Measurements from ENCODE around the gene CD84. TPM values are rescaled to one million over a fixed set of nuclear protein-coding genes. Genes with fewer than 3 reads are reported as not detected.
"Not testable (repeated sequence)": the region's sequence is repeated elsewhere in the genome, so short reads cannot be mapped to it uniquely, and the experiment has no call there.

Gene CD84
- total and polyA plus RNA-seq, 2 donors, result 5.9 to 10.1 TPM

DNA sequence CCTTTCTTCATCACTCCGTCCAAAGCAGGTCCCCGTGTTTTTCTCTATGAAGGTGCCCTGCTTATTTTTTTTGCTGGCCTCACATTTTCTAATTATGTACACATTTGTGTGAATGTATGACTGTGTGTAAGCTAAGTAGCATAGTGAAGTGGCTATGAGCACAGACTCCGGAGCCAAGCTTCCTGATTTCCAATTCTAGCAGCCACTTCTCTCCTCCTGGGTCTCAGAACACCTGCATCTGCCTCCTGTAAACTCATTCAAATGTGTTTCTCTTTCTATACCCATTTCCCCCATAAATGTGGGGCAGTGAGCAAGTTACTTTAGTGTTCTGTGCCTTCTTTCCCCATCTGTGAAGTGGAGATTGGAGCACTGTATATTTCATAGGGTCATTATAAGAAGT is 58.3 kb downstream of the CD84 start:
- Histone ChIP-seq H3K36me3 (ENCODE audit: control insufficient read depth in 2 of 2, insufficient read depth in 2 of 2, low read length in 1 of 2) (no peaks in the 10 kb centered on the region), H3K27ac (ENCODE audit: low read depth in 1 of 2, low read length in 1 of 2) (peak overlapping the region; percentile 75 to 87), H3K27me3 (ENCODE audit: control insufficient read depth in 2 of 2, insufficient read depth in 1 of 2, low read length in 1 of 2) (no peaks in the 10 kb centered on the region), H3K9me3 (ENCODE audit: control insufficient read depth in 2 of 2, insufficient read depth in 1 of 2, low read length in 1 of 2) (peaks cover 0 to 1% of the 10 kb centered on the region in 2 donors), H3K4me3 (ENCODE audit: low read length in 2 of 2) (peak overlapping the region; percentile 37 to 61), H3K4me1 (ENCODE audit: control insufficient read depth in 2 of 2, insufficient read depth in 2 of 2, low read length in 2 of 2) (peaks cover 26 to 33% of the 10 kb centered on the region in 2 donors)
- DNase-seq (ENCODE audit: low read depth in 6 of 9, low spot score in 9 of 9), result peak in 3 of 9 donors; percentile 33 to 66 (median 38)
- 25% methylated on average over 3 of the region's 3 CpGs for WGBS

GRCh38 chr1:160520582-160520981 is 58.7 kb downstream of the CD84 start:
- 41% methylated on average over 2 of the region's 2 CpGs for WGBS
- H3K4me3 ChIP-seq (ENCODE audit: low read length in 2 of 2), result peak overlapping the region; percentile 37 to 61
- DNase-seq (ENCODE audit: low read depth in 6 of 9, low spot score in 9 of 9), result no peak
- H3K27me3 ChIP-seq (ENCODE audit: control insufficient read depth in 2 of 2, insufficient read depth in 1 of 2, low read length in 1 of 2), result no peaks in the 10 kb centered on the region
- no peaks in the 10 kb centered on the region for H3K9me3 ChIP-seq (ENCODE audit: control insufficient read depth in 2 of 2, insufficient read depth in 1 of 2, low read length in 1 of 2)
- H3K36me3 ChIP-seq (ENCODE audit: control insufficient read depth in 2 of 2, insufficient read depth in 2 of 2, low read length in 1 of 2), result no peaks in the 10 kb centered on the region
- peak overlapping the region; percentile 75 to 87 for H3K27ac ChIP-seq (ENCODE audit: low read depth in 1 of 2, low read length in 1 of 2)
- peaks cover 27 to 33% of the 10 kb centered on the region in 2 donors for H3K4me1 ChIP-seq (ENCODE audit: control insufficient read depth in 2 of 2, insufficient read depth in 2 of 2, low read length in 2 of 2)

- peak in 3 of 9 donors; percentile 38 to 74 (median 43) for DNase-seq (ENCODE audit: low read depth in 6 of 9, low spot score in 9 of 9)
- no peaks in the 10 kb centered on the region for H3K27me3 ChIP-seq (ENCODE audit: control insufficient read depth in 2 of 2, insufficient read depth in 1 of 2, low read length in 1 of 2)
- peaks cover 27 to 33% of the 10 kb centered on the region in 2 donors for H3K4me1 ChIP-seq (ENCODE audit: control insufficient read depth in 2 of 2, insufficient read depth in 2 of 2, low read length in 2 of 2)
- H3K36me3 ChIP-seq (ENCODE audit: control insufficient read depth in 2 of 2, insufficient read depth in 2 of 2, low read length in 1 of 2), result no peaks in the 10 kb centered on the region
- peak overlapping the region; percentile 53 to 75 for H3K27ac ChIP-seq (ENCODE audit: low read depth in 1 of 2, low read length in 1 of 2)
- H3K4me3 ChIP-seq (ENCODE audit: low read length in 2 of 2), result peak overlapping the region; percentile 4 to 61
- 14% methylated on average over 5 of the region's 5 CpGs for WGBS
- H3K9me3 ChIP-seq (ENCODE audit: control insufficient read depth in 2 of 2, insufficient read depth in 1 of 2, low read length in 1 of 2), result no peaks in the 10 kb centered on the region
Measured at GRCh38 chr1:160519642-160520435, 59.5 kb downstream of the CD84 start.

DNA sequence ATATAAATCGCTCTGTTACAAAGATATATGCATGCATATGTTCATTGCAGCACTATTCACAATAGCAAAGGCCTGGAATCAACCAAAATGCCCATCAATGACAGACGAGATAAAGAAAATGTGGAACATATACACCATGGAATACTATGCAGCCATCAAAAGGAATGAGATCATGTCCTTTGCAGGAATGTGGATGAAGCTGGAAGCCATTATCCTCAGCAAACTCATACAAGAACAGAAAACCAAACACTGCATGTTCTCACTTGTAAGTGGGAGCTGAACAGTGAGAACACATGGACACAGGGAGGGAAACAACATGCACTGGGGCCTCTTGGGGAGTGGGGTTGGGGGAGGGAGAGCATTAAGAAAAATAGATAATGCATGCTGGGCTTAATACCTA is 61.8 kb downstream of the CD84 start:
- H3K9me3 ChIP-seq (ENCODE audit: control insufficient read depth in 2 of 2, insufficient read depth in 1 of 2, low read length in 1 of 2); H3K27ac ChIP-seq (ENCODE audit: low read depth in 1 of 2, low read length in 1 of 2); H3K36me3 ChIP-seq (ENCODE audit: control insufficient read depth in 2 of 2, insufficient read depth in 2 of 2, low read length in 1 of 2); H3K4me3 ChIP-seq (ENCODE audit: low read length in 2 of 2); DNase-seq (ENCODE audit: low read depth in 6 of 9, low spot score in 9 of 9); H3K27me3 ChIP-seq (ENCODE audit: control insufficient read depth in 2 of 2, insufficient read depth in 1 of 2, low read length in 1 of 2): not testable (repeated sequence)
- H3K4me1 ChIP-seq (ENCODE audit: control insufficient read depth in 2 of 2, insufficient read depth in 2 of 2, low read length in 2 of 2), result peaks cover 22 to 26% of the 10 kb centered on the region in 2 donors
- 71% methylated on average over 2 of the region's 2 CpGs for WGBS

DNA sequence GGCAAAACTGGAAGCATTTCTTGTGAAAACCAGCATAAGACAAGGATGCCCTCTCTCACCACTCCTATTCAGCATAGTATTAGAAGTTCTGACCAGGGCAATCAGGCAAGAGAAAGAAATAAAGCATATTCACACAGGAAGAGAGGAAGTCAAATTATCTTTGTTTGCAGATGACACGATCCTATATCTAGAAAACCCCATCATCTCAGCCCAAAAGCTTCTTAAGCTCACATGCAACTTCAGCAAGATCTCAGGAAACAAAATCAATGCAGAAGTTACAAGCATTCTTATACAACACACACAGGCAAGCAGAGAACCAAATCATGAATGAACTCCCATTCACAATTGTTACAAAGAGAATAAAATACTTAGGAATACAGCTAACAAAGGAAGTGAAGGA is 63.4 kb downstream of the CD84 start:
- H3K27me3 ChIP-seq (ENCODE audit: control insufficient read depth in 2 of 2, insufficient read depth in 1 of 2, low read length in 1 of 2); H3K27ac ChIP-seq (ENCODE audit: low read depth in 1 of 2, low read length in 1 of 2); H3K36me3 ChIP-seq (ENCODE audit: control insufficient read depth in 2 of 2, insufficient read depth in 2 of 2, low read length in 1 of 2); DNase-seq (ENCODE audit: low read depth in 6 of 9, low spot score in 9 of 9); H3K4me3 ChIP-seq (ENCODE audit: low read length in 2 of 2); H3K9me3 ChIP-seq (ENCODE audit: control insufficient read depth in 2 of 2, insufficient read depth in 1 of 2, low read length in 1 of 2): not testable (repeated sequence)
- peaks cover 12 to 14% of the 10 kb centered on the region in 2 donors for H3K4me1 ChIP-seq (ENCODE audit: control insufficient read depth in 2 of 2, insufficient read depth in 2 of 2, low read length in 2 of 2)
- WGBS, result 67% methylated on average over 1 of the region's 1 CpG

DNA sequence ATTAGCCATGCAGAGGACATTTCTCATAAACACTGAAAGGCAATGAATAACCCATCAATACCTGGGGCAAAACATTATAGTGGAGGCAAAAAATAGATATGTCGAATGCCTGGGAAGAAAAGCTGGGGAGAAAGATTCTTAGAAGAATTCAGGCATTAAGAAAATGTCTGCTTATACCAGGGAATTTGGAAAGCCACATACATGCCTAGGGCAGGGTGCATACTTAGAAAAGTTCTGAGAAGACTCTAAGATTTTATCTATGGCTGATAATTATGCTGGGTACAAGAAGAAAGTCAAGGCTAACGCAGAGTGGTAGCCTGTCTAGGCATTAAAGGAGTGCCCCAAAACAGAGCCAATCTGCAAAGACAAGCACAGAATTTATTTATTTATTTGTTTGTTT is 74.6 kb downstream of the CD84 start:
- Histone ChIP-seq H3K9me3 (ENCODE audit: control insufficient read depth in 2 of 2, insufficient read depth in 1 of 2, low read length in 1 of 2) (peaks cover 0 to 4% of the 10 kb centered on the region in 2 donors), H3K4me3 (ENCODE audit: low read length in 2 of 2) (no peak overlapping the region), H3K4me1 (ENCODE audit: control insufficient read depth in 2 of 2, insufficient read depth in 2 of 2, low read length in 2 of 2) (peaks cover 5 to 8% of the 10 kb centered on the region in 2 donors), H3K36me3 (ENCODE audit: control insufficient read depth in 2 of 2, insufficient read depth in 2 of 2, low read length in 1 of 2) (no peaks in the 10 kb centered on the region), H3K27ac (ENCODE audit: low read depth in 1 of 2, low read length in 1 of 2) (no peak overlapping the region), H3K27me3 (ENCODE audit: control insufficient read depth in 2 of 2, insufficient read depth in 1 of 2, low read length in 1 of 2) (no peaks in the 10 kb centered on the region)
- 94% methylated on average over 2 of the region's 2 CpGs for WGBS
- no peak for DNase-seq (ENCODE audit: low read depth in 6 of 9, low spot score in 9 of 9)

DNA sequence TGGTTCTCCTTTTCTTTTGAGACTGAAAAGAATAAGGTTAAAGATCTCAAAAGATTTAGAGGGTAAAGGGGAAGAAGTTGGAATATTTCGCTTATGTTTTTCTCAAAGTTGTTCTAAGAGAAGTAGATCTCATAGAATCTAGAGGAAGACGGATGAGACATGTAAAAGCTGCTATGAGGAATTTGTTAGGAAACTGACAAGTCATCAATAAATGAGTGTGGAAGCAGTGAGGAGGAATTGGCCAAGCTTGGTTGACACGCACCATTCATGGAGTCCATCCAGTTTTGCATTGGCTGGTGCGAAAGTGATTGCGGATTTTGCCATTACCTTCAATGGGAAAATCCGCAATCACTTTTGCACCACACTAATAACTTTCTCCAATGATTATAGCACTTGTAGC is 76.2 kb downstream of the CD84 start:
- Histone ChIP-seq H3K27ac (ENCODE audit: low read depth in 1 of 2, low read length in 1 of 2) (no peak overlapping the region), H3K9me3 (ENCODE audit: control insufficient read depth in 2 of 2, insufficient read depth in 1 of 2, low read length in 1 of 2) (peaks cover 0 to 4% of the 10 kb centered on the region in 2 donors), H3K4me3 (ENCODE audit: low read length in 2 of 2) (no peak overlapping the region), H3K4me1 (ENCODE audit: control insufficient read depth in 2 of 2, insufficient read depth in 2 of 2, low read length in 2 of 2) (peaks cover 5 to 8% of the 10 kb centered on the region in 2 donors), H3K27me3 (ENCODE audit: control insufficient read depth in 2 of 2, insufficient read depth in 1 of 2, low read length in 1 of 2) (no peaks in the 10 kb centered on the region), H3K36me3 (ENCODE audit: control insufficient read depth in 2 of 2, insufficient read depth in 2 of 2, low read length in 1 of 2) (no peaks in the 10 kb centered on the region)
- no peak for DNase-seq (ENCODE audit: low read depth in 6 of 9, low spot score in 9 of 9)
- 96% methylated on average over 6 of the region's 6 CpGs for WGBS

DNA sequence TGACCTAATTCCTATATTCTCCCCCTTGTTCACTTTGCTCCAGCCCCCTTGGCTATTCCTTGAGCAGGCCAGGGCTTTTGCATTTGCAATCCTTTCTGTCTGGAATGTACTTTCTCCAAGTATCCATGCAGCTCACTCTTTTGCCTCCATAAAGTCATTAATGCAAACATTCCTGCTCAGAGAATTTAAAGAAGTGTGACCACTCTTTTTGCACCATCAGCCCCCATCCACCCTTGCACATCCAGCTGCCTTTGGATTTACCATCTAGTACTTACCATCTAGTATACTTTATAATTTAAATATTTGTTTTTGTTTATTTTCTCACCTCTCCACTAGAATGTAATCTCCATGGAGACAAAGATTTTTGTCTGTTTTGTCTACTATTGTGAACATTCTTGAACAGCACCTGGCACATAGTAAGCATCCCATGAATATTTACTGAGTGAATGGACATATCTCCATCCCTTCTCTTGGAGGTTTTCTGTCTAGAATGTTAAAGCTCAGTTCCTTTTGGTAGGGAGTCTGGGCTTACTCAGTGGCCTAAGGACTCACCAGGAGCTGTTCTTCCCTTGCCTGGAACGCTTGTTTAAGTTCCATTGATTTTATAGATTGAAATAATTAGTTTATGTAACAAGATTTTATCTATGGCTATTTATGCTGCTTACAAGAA is 78.8 kb downstream of the CD84 start:
- Histone ChIP-seq H3K27me3 (ENCODE audit: control insufficient read depth in 2 of 2, insufficient read depth in 1 of 2, low read length in 1 of 2) (no peaks in the 10 kb centered on the region), H3K27ac (ENCODE audit: low read depth in 1 of 2, low read length in 1 of 2) (no peak overlapping the region), H3K4me3 (ENCODE audit: low read length in 2 of 2) (no peak overlapping the region), H3K36me3 (ENCODE audit: control insufficient read depth in 2 of 2, insufficient read depth in 2 of 2, low read length in 1 of 2) (peaks cover 0 to 2% of the 10 kb centered on the region in 2 donors), H3K9me3 (ENCODE audit: control insufficient read depth in 2 of 2, insufficient read depth in 1 of 2, low read length in 1 of 2) (peaks cover 0 to 3% of the 10 kb centered on the region in 2 donors), H3K4me1 (ENCODE audit: control insufficient read depth in 2 of 2, insufficient read depth in 2 of 2, low read length in 2 of 2) (peaks cover 5 to 8% of the 10 kb centered on the region in 2 donors)
- DNase-seq (ENCODE audit: low read depth in 6 of 9, low spot score in 9 of 9), result no peak
- 98% methylated on average over 1 of the region's 1 CpG for WGBS

- Histone ChIP-seq H3K4me3 (ENCODE audit: low read length in 2 of 2) (no peak overlapping the region), H3K27me3 (ENCODE audit: control insufficient read depth in 2 of 2, insufficient read depth in 1 of 2, low read length in 1 of 2) (no peaks in the 10 kb centered on the region), H3K4me1 (ENCODE audit: control insufficient read depth in 2 of 2, insufficient read depth in 2 of 2, low read length in 2 of 2) (peaks cover 5 to 8% of the 10 kb centered on the region in 2 donors), H3K9me3 (ENCODE audit: control insufficient read depth in 2 of 2, insufficient read depth in 1 of 2, low read length in 1 of 2) (no peaks in the 10 kb centered on the region), H3K27ac (ENCODE audit: low read depth in 1 of 2, low read length in 1 of 2) (no peak overlapping the region), H3K36me3 (ENCODE audit: control insufficient read depth in 2 of 2, insufficient read depth in 2 of 2, low read length in 1 of 2) (peaks cover 0 to 2% of the 10 kb centered on the region in 2 donors)
- WGBS, result 87% methylated on average over 1 of the region's 1 CpG
- no peak for DNase-seq (ENCODE audit: low read depth in 6 of 9, low spot score in 9 of 9)
Measured at GRCh38 chr1:160499631-160500030, 79.7 kb downstream of the CD84 start.
